ENCODE measurements around the gene CTR9. TPM values are rescaled to one million over a fixed set of nuclear protein-coding genes. Genes with fewer than 3 reads are reported as not detected.
A peak's percentile ranks its signal among the peaks of the same experiment; 100 is the strongest.

CTR9 gene
- total and polyA plus RNA-seq, 2 of the 13 experiments (the other 11 are each of a cell fraction or from before 2014, with no cell fraction given): 6.6 to 22.1 TPM

DNA sequence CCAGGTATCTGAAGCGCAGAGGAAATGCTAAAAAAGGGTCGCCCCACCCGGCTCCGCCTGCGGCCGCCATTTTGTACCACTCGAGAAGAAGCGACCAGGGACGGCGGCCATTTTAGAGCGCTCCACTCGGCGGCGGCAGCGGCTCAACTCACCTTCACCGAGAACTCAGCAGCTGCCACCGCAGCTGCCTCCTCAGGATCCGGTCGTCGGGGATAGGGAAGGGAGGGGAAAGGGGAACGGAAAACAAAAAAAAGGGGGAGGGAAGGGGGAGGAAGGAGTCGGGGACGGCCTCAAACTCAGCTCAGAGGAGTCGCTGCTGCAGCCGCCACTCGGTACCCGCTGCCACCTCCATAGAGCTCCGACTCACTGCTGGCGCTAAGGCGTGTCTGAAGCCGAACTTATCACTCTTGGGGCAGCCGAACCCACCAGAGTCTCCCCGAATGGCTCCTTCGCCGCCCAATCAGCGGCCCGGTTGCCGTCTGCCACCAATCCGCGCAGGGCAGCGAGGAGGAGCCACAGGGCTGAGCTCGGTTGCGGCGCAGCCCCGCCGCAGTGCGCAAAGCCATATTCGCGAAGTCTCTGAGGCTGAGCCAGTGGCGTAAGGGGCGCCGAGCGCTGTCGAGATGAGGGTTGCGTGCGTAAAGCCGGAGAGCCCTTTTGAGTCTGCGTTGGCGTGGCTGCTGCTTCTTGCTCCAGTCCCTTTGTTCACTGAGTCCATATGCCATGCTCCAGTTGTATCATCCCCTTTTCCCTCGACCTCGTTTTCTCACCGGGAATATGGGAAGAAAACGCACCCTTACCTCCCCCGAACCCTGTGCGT lies 57.7 kb downstream of the CTR9 start, which contains the start of gene EIF4G2 (continued):
- TF ChIP-seq SATB2 (CRISPR knock-in tag; IDR thresholded peaks at IDR 0.05): peak; percentile 44; the same call in 1 of the 2 replicates
- peak; percentile 68; the same call in 1 of the 2 replicates for TF ChIP-seq ZSCAN21 (CRISPR knock-in tag; IDR thresholded peaks at IDR 0.05; ENCODE audit: borderline replicate concordance)
- TF ChIP-seq PHF8 (CRISPR knock-in tag; IDR thresholded peaks at IDR 0.05): peak; percentile 83
- TF ChIP-seq YY1 (IDR thresholded peaks at IDR 0.05; ENCODE audit: insufficient read depth, insufficient replicate concordance, low read depth, low read length): peak; percentile 99
- no peak for TF ChIP-seq ELF4 (CRISPR knock-in tag; IDR thresholded peaks at IDR 0.05; ENCODE audit: borderline replicate concordance)
- TF ChIP-seq, protein P1, sequence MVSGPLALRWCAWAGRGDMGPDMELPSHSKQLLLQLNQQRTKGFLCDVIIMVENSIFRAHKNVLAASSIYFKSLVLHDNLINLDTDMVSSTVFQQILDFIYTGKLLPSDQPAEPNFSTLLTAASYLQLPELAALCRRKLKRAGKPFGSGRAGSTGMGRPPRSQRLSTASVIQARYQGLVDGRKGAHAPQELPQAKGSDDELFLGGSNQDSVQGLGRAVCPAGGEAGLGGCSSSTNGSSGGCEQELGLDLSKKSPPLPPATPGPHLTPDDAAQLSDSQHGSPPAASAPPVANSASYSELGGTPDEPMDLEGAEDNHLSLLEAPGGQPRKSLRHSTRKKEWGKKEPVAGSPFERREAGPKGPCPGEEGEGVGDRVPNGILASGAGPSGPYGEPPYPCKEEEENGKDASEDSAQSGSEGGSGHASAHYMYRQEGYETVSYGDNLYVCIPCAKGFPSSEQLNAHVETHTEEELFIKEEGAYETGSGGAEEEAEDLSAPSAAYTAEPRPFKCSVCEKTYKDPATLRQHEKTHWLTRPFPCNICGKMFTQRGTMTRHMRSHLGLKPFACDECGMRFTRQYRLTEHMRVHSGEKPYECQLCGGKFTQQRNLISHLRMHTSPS (CRISPR knock-in tag; IDR thresholded peaks at IDR 0.05; ENCODE audit: low read depth): no peak
- peak; percentile 87 for TF ChIP-seq SP2 (CRISPR knock-in tag; IDR thresholded peaks at IDR 0.05)
- TF ChIP-seq MED8 (CRISPR knock-in tag; IDR thresholded peaks at IDR 0.05; ENCODE audit: insufficient replicate concordance): peak; percentile 38
- TF ChIP-seq, protein P2, sequence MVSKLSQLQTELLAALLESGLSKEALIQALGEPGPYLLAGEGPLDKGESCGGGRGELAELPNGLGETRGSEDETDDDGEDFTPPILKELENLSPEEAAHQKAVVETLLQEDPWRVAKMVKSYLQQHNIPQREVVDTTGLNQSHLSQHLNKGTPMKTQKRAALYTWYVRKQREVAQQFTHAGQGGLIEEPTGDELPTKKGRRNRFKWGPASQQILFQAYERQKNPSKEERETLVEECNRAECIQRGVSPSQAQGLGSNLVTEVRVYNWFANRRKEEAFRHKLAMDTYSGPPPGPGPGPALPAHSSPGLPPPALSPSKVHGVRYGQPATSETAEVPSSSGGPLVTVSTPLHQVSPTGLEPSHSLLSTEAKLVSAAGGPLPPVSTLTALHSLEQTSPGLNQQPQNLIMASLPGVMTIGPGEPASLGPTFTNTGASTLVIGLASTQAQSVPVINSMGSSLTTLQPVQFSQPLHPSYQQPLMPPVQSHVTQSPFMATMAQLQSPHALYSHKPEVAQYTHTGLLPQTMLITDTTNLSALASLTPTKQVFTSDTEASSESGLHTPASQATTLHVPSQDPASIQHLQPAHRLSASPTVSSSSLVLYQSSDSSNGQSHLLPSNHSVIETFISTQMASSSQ (IDR thresholded peaks at IDR 0.05; ENCODE audit: low read depth): no peak
- TF ChIP-seq, protein P2 (CRISPR knock-in tag; IDR thresholded peaks at IDR 0.05; ENCODE audit: borderline replicate concordance): peak; percentile 73
- TF ChIP-seq GATA4 (IDR thresholded peaks at IDR 0.05; ENCODE audit: borderline replicate concordance, low read depth): peak; percentile 85
- TF ChIP-seq PCBP1 (IDR thresholded peaks at IDR 0.05; ENCODE audit: borderline replicate concordance, low read depth, low read length): peak; percentile 90; the same call in 1 of the 2 replicates
- TF ChIP-seq ERF (CRISPR knock-in tag; IDR thresholded peaks at IDR 0.05): peak; percentile 53
- TF ChIP-seq, protein P3, sequence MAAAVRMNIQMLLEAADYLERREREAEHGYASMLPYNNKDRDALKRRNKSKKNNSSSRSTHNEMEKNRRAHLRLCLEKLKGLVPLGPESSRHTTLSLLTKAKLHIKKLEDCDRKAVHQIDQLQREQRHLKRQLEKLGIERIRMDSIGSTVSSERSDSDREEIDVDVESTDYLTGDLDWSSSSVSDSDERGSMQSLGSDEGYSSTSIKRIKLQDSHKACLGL (CRISPR knock-in tag; IDR thresholded peaks at IDR 0.05): peak; percentile 50; the same call in 1 of the 2 replicates
- peak; percentile 85 for TF ChIP-seq ZNF343 (CRISPR knock-in tag; IDR thresholded peaks at IDR 0.05)
- TF ChIP-seq DMAP1 (CRISPR knock-in tag; IDR thresholded peaks at IDR 0.05): peak; percentile 96
- peak; percentile 71; the same call in 1 of the 2 replicates for TF ChIP-seq FIP1L1 (IDR thresholded peaks at IDR 0.05; ENCODE audit: borderline replicate concordance, insufficient read depth, low read depth, low read length)
- TF ChIP-seq ISX (CRISPR knock-in tag; conservative IDR thresholded peaks at IDR 0.05): no peak
- TF ChIP-seq ZNF44 (CRISPR knock-in tag; IDR thresholded peaks at IDR 0.05): no peak
- peak; percentile 66 for TF ChIP-seq RXRB (CRISPR knock-in tag; IDR thresholded peaks at IDR 0.05; ENCODE audit: borderline replicate concordance)
- no peak for TF ChIP-seq STAT5B (CRISPR knock-in tag; IDR thresholded peaks at IDR 0.05)
- TF ChIP-seq SMYD3 (CRISPR knock-in tag; IDR thresholded peaks at IDR 0.05): 0 out of 2 replicates have a peak, but pooled peaks have one; percentile 18
- TF ChIP-seq TCF7L2 (IDR thresholded peaks at IDR 0.05; ENCODE audit: low read depth, low read length): no peak
- TF ChIP-seq HDAC6 (IDR thresholded peaks at IDR 0.05; ENCODE audit: low read depth, low read length): no peak
- no peak for TF ChIP-seq NCOA5 (CRISPR knock-in tag; IDR thresholded peaks at IDR 0.05)

Measured in HepG2 (cell line).